Adrenal gland (tissue), 12 donors: ENCODE results near the gene BRPF1. TPM values are rescaled to one million over a fixed set of nuclear protein-coding genes. Genes with fewer than 3 reads are reported as not detected.

Experiments
- DNase-seq, 7 donors: peaks; one replicate each; pipeline ENCODE4 v3.0.0-alpha.2; 2019 to 2020
- H3K27ac ChIP-seq, 5 donors: fragments of 200-600 bp; sonication (generic) in 4 of 5; 1 replicate in 3 of 5; 2 replicates in 2 of 5; pipeline versions ENCODE4 v1.5.1 to v1.8.0; 2016 to 2020; ENCODE audit warnings: mild to moderate bottlenecking in 1 of 5
- H3K27me3 ChIP-seq: fragments of 200-600 bp; 2 replicates; pipeline ENCODE4 v1.8.0; 2021
- H3K36me3 ChIP-seq, 2 donors: fragments of 200-600 bp; replicated peaks in 1 of 2; 1 replicate in 1 of 2; 2 replicates in 1 of 2; pipeline versions ENCODE4 v1.5.1 to v1.8.0; 2018 to 2022
- H3K4me1 ChIP-seq, 2 donors: fragments of 200-600 bp; replicated peaks in 1 of 2; 1 replicate in 1 of 2; 2 replicates in 1 of 2; pipeline versions ENCODE4 v1.5.1 to v1.8.0; 2018 to 2021
- H3K4me3 ChIP-seq, 4 donors: fragments of 200-600 bp; sonication (generic) in 3 of 4; one replicate each; pipeline ENCODE4 v1.5.1; 2016 to 2018
- H3K9me3 ChIP-seq, 3 donors: fragments of 200-600 bp; sonication (generic) in 1 of 3; replicated peaks in 1 of 3; 1 replicate in 2 of 3; 2 replicates in 1 of 3; pipeline versions ENCODE4 v1.5.1 to v1.8.0; 2016 to 2021
- POLR2A ChIP-seq, 2 donors: fragments of 450-650 bp; IDR thresholded peaks; one replicate each; pipeline ENCODE4 v1.6.1; 2017; ENCODE audit warnings: antibody characterized with exemption in 2 of 2, mild to moderate bottlenecking in 2 of 2, moderate library complexity in 1 of 2
- WGBS, 4 donors: extraction: QIAGEN DNeasy Blood & Tissue Kit in 2 of 4; methylation state at CpG; one replicate each; pipeline versions ENCODE4 v1.1.5 to v1.1.7; 2013 to 2017; 5-methylcytosine and 5-hydroxymethylcytosine counted together
- intact Hi-C, 2 donors: fragments of 100-400 bp; cut with DNase I; formaldehyde crosslinking; loops; one replicate each; pipeline versions ENCODE4 v1.14.1 to v1.15.0; 2022 to 2023
- polyA plus RNA-seq, 3 donors: library from polyadenylated mRNA; stranded (reverse); fragments of 200-250 nt in 2 of 3; fragments of 350-450 nt in 1 of 3; fragmentation: Illumina TruSeq in 1 of 3; extraction: RNeasy Lipid Tissue Mini Kit (QIAGEN cat#74804) in 1 of 3; gene quantifications; one replicate each; pipeline ENCODE4 v1.2.3, GENCODE V29; 2013 to 2014
- total RNA-seq, 9 donors: library from RNA; depleted of rRNA in 4 of 9; stranded (reverse); fragments of >200 nt in 4 of 9; fragments of 120-200 nt in 1 of 9; fragmentation: NEBNext Ultra II Directional in 1 of 9; extraction: Animal tissue kit (Norgen Biotek cat#: 25700) in 1 of 9; gene quantifications; one replicate each; pipeline versions ENCODE4 v1.1.0 to v1.2.4, GENCODE V29; 2013 to 2023
- TF ChIP-seq, protein P1 (sequence below), 6 experiments: fragments of 450-650 bp in 4 of 6; fragments of 200-600 bp in 2 of 6; sonication (generic) in 1 of 6; IDR thresholded peaks; 1 replicate in 5 of 6; 2 replicates in 1 of 6; pipeline versions ENCODE4 v1.5.1 to v1.8.0; 2016 to 2021; ENCODE audit warnings: antibody characterized with exemption in 6 of 6, mild to moderate bottlenecking in 2 of 6, moderate library complexity in 1 of 6
- donor health status: healthy with polysubstance abuse.
- donor health status: Bipolar disorder and iron deficiency.
- donor health status: DM: yes; HTN: yes; CAD: no.
- donor health status: DM: no; HTN: no; CAD: no.
- donor health status: DM: no; HTN: no; CAD: no.
- donor health status: DM: yes; HTN: yes; CAD: no.

Gene BRPF1
- total and polyA plus RNA-seq, 12 donors = 7.4 to 18.7 (median 14.3) TPM

DNA sequence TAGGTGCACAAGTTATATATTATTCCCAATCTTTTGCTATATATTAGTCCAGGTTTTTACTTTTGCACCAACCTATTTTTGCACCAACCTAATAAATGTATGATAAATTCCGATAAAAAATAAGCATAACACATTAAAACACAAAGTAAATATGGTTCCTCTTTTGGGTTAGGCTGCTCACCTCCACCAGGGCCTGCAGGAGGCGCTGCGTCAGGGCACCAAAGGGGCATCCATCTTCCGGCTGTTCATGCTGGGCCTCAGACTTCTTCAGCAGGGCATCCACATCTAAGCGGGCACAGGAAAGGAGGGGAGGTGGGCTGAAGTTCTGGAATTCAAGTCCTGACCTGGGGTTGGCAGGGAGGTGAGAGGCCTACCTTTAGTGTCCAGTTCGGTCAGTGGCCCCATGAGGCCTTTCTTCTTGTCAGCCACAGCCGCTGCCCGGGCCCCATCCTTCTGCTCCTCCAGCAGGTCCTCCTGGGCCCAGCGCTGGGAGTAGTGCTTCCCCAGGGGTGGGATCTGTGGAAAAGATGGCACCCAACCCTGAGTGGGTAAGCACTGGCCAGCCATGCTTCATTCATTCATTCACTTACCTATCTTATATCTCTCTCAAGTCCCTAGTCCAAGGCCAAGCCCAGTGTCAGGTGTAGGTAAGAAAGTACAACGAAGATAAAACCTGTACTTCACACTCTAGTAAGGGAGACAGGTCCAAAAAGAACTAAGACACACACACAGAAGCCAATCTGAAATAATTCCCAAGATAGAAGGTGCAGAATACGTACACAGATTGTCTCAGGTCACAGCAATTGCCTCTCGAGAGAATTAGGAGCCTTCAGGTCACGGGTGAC is 55.5 kb downstream of the BRPF1 start:
- H3K4me3 ChIP-seq = no peak overlapping the region
- peak overlapping the region; percentile 24 to 77 (median 66) for H3K27ac ChIP-seq
- H3K27me3 ChIP-seq = no peaks in the 10 kb centered on the region
- 70 to 73% (median 71%) methylated on average over 13 of the region's 13 CpGs for WGBS, 4 donors
- no peak for DNase-seq
- H3K9me3 ChIP-seq = no peaks in the 10 kb centered on the region
- intact Hi-C loops = no loop called here
- H3K4me1 ChIP-seq = peaks cover 51 to 65% of the 10 kb centered on the region in 2 donors
- H3K36me3 ChIP-seq = peaks cover 0 to 56% of the 10 kb centered on the region in 2 donors
- no peak for TF ChIP-seq POLR2A (IDR thresholded peaks at IDR 0.05)
- TF ChIP-seq, protein P1, sequence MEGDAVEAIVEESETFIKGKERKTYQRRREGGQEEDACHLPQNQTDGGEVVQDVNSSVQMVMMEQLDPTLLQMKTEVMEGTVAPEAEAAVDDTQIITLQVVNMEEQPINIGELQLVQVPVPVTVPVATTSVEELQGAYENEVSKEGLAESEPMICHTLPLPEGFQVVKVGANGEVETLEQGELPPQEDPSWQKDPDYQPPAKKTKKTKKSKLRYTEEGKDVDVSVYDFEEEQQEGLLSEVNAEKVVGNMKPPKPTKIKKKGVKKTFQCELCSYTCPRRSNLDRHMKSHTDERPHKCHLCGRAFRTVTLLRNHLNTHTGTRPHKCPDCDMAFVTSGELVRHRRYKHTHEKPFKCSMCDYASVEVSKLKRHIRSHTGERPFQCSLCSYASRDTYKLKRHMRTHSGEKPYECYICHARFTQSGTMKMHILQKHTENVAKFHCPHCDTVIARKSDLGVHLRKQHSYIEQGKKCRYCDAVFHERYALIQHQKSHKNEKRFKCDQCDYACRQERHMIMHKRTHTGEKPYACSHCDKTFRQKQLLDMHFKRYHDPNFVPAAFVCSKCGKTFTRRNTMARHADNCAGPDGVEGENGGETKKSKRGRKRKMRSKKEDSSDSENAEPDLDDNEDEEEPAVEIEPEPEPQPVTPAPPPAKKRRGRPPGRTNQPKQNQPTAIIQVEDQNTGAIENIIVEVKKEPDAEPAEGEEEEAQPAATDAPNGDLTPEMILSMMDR (IDR thresholded peaks at IDR 0.05) = peak in 1 of 6 experiments; percentile 23

DNA sequence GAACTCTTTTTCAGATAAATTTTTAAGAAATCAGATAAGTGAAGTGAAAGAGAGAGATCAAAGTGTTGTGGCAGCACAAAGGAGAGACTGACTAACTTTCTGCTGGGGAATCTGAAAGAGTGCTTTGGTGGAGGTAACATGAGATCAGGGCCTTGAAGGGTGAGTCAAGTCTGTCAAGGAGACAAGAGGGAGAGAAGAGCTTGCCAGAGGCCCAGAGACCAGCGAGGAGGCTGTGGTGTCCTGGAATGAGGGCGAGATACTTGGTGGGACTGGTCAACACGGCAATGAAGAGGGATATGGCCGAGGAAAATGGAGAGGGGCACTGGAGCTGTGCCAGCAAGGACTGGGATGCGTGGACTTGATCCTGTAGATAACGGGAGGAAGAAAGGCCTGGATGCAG is 56.2 kb downstream of the BRPF1 start:
- peak in 1 of 2 donors; percentile 81 for TF ChIP-seq POLR2A (IDR thresholded peaks at IDR 0.05)
- TF ChIP-seq, protein P1 (IDR thresholded peaks at IDR 0.05) = no peak
- Histone ChIP-seq H3K9me3 (no peaks in the 10 kb centered on the region), H3K27me3 (no peaks in the 10 kb centered on the region), H3K4me1 (peaks cover 46 to 58% of the 10 kb centered on the region in 2 donors), H3K36me3 (peaks cover 0 to 51% of the 10 kb centered on the region in 2 donors), H3K4me3 (no peak overlapping the region), H3K27ac (peak overlapping the region; percentile 24 to 77 (median 66))
- WGBS, 4 donors = 46 to 53% (median 49%) methylated on average over 6 of the region's 6 CpGs
- intact Hi-C loops = no loop called here
- peak in 6 of 7 donors; percentile 54 to 77 (median 72) for DNase-seq

DNA sequence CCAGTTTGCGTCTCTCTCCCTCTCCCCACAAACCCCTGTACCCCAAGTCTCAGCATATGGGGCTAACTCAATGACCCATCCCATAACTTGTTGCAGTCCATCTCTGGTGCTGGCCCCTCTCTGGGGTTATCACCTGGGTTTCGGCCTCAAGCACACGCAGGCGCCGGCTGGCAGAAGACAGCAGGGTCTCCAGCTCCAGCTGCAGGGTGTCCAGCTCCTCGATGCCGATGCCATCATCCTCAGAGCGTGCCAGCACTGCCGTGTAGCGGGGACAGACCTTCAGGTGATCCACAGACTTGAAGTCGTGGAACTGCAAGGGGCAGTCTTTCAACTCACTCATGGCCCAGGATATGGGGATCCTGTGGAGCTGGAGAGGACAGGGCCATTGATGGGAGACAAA is 59.6 kb downstream of the BRPF1 start:
- intact Hi-C loops = no loop called here
- no peaks in the 10 kb centered on the region for H3K27me3 ChIP-seq
- TF ChIP-seq, protein P1 (IDR thresholded peaks at IDR 0.05) = no peak
- TF ChIP-seq POLR2A (IDR thresholded peaks at IDR 0.05) = no peak
- peaks cover 36 to 61% of the 10 kb centered on the region in 2 donors for H3K4me1 ChIP-seq
- H3K4me3 ChIP-seq = no peak overlapping the region
- H3K36me3 ChIP-seq = peaks cover 0 to 21% of the 10 kb centered on the region in 2 donors
- 79 to 97% (median 85%) methylated on average over 8 to 11 of the region's 11 CpGs for WGBS, 4 donors
- H3K9me3 ChIP-seq = no peaks in the 10 kb centered on the region
- no peak for DNase-seq
- peak overlapping the region in 3 of 5 donors; percentile 89 to 97 (median 96) for H3K27ac ChIP-seq

DNA sequence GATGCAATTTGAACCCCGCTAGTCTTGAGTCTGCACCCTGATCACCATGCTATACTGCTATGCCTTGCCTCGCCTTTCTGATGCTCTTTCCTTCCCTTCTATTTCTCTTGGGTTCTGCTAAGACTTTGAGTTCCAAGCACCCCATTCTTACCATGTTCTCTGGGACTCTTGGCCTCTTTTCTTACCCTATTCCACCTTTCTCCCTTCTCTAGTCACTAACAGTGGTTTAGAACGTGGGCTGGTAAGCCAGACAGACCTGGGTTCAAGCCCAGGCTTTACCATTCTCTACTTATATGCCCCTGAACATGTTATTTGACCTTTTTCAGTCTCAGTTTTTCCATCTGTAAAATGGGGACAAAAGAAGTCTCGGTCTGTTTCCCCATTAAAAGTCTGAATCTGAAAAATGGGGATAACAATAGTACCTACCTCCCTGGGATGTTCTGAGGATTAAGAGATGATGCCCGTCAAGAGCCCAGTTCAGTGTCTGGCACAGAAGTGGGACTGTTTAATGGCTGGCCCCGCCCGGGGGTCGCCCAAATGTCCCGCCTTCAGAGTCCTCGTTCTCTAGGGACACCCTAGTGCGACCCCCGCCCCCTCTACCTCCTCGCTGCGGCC is 60.4 kb downstream of the BRPF1 start:
- 16 to 25% (median 18%) methylated on average over 10 to 14 of the region's 14 CpGs for WGBS, 4 donors
- Histone ChIP-seq H3K36me3 (peaks cover 0 to 17% of the 10 kb centered on the region in 2 donors), H3K27me3 (no peaks in the 10 kb centered on the region), H3K9me3 (no peaks in the 10 kb centered on the region), H3K4me3 (peak overlapping the region; percentile 72 to 80 (median 72)), H3K27ac (peak overlapping the region; percentile 88 to 97 (median 96)), H3K4me1 (peaks cover 29 to 57% of the 10 kb centered on the region in 2 donors)
- intact Hi-C loops = no loop called here
- no peak for DNase-seq
- TF ChIP-seq POLR2A (IDR thresholded peaks at IDR 0.05) = no peak
- TF ChIP-seq, protein P1 (IDR thresholded peaks at IDR 0.05) = no peak
